Activated CD8-positive, alpha-beta memory T cell treated with anti-CD3 and anti-CD28 coated beads for 36 hours (primary cell): ENCODE measurements around the gene NUDCD3. TPM values are rescaled to one million over a fixed set of nuclear protein-coding genes. Genes with fewer than 3 reads are reported as not detected.

Experiments used
- CTCF ChIA-PET: fragments of 350-600 bp; sonication (Branson Sonifier 250); formaldehyde crosslinking; loops from one replicate; lab custom pipeline; 2021; ENCODE audit warnings: antibody characterized with exemption; lab: Charles Lee
- POLR2A ChIA-PET: fragments of 350-600 bp; sonication (Branson Sonifier 250); formaldehyde crosslinking; loops from one replicate; lab custom pipeline; 2021; ENCODE audit warnings: antibody characterized with exemption; lab: Charles Lee
- total RNA-seq, 2 experiments: library from RNA; stranded (reverse); gene quantifications; one replicate each; pipeline ENCODE4 v1.2.3, GENCODE V29; 2021

The NUDCD3 gene
- total RNA-seq, 2 experiments from 2014 or later = 94.9 to 106 TPM

DNA sequence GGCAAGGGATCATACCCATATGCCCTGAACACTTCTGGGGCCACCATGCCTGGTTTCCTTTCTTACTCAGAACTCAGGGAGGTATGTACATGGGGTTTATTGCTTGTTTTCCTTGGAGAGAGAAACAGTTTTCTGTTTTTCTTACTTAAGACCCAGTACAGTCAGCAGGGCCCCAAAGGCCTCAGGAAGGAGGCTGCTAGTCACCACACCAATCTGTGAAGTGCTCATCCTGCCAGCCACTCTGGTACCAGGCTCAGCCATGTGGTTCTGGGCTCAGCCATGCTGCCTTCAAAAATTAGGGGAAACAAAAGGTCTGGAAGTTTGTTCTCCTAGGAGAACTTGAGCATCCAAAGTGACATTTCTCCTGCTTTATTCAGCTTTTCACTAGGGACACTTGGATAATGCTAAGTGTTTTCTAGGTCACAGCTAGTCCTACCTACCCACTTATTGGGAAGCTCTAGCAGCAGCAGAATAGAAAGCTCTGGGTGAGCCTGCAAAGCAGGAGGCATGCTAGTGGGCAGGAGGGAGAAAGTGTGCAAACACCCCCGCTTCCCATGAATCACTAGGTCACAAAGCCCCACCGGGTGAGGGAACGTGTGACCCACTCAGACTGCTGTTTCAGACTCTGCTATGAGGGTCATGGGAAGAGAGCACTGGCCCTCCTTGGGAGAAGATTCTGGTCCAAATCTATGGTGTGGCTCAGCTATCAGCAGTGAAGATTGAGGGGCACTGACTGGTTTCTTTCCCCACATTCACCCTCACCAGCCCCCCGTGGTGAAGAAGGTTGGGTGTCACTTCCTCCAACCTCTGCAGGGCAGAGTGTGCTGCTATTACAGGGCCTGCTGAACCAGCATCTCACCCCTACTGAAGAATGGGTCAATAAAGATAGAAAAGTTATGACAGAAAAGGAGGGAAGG, 23.9 kb downstream of the NUDCD3 start:
- ChIA-PET CTCF (interaction anchor here (0.6 kb wide), 1 partner anchor 10 kb away, joined by 3 read pairs; no protein-coding TSS in a partner anchor), POLR2A (interaction anchor here (0.7 kb wide), 1 partner anchor 61 kb away, joined by 3 read pairs; no protein-coding TSS in a partner anchor)

- POLR2A ChIA-PET = no interaction called here
These were observed 25.0 kb downstream of the NUDCD3 start for GRCh38 chr7:44465490-44465889.

DNA sequence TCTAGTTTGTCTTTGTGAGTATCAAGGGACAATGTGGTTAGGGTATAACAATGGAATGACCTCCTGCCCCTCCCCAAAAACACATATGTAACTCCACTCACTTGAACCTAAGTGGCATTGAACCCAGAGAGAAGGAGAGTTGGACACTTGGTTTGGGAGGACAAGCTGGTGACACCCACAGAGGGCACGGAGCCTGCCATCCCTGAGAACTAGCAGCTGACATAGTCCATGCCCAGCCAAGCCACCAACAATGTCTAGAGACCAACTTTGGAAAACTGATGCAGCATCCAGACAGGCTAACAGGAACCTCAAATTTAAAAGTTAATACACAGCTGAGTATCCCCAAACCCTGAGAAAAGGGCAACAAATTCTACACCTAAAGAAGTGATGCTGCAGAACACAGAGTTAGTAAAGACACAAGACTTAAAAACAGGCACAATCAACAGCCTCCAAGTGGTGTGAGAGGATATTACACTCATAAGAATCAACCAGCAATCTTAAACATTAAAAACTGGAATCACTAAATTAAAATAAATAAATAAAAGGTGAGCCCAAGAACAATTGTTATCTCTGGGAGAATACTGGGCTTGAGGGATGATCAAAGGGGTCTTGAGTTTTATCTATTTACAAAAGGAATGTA, 27.2 kb downstream of the NUDCD3 start:
- POLR2A ChIA-PET = no interaction called here
- CTCF ChIA-PET = no interaction called here

More at GRCh38 chr7:44465490-44465889, 25.0 kb downstream of the NUDCD3 start:
- CTCF ChIA-PET = no interaction called here

DNA sequence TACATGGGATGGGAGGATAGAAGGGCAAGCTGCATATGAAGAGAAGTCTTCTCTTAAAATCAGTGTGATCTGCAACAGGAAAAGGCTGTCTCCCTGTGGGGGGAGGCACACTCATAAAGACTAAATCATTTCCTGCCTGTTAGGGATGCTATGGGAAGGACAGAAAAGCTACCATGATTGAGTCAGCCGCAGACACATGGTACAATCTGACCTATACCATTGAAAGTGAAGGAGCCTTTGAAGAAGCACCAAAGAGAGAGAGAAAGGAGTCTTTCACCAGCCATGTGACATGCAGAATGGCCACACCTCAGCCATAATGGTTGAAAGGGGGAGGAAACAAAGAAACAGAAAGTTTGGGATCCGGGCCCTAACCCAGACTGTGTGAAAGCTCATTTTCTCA, 29.1 kb downstream of the NUDCD3 start:
- POLR2A ChIA-PET = interaction anchor here (0.6 to 1.9 kb wide), 2 partner anchors 29 to 341 kb away, joined by 6 to 7 read pairs; partner anchors contain the start of gene NUDCD3
- CTCF ChIA-PET = interaction anchor here (1.0 to 1.5 kb wide), 3 partner anchors 10 to 24 kb away, joined by 3 read pairs; no protein-coding TSS in a partner anchor

- ChIA-PET CTCF (interaction anchor here (0.6 to 1.1 kb wide), 2 partner anchors 17 to 29 kb away, joined by 4 to 5 read pairs; no protein-coding TSS in a partner anchor), POLR2A (interaction anchor here (0.6 to 1.9 kb wide), 2 partner anchors 30 to 440 kb away, joined by 5 to 7 read pairs; partner anchors contain the start of gene NUDCD3)
These were observed 30.1 kb downstream of the NUDCD3 start for GRCh38 chr7:44460325-44460724.

- ChIA-PET POLR2A (no interaction called here), CTCF (no interaction called here)
These were observed 35.3 kb downstream of the NUDCD3 start for GRCh38 chr7:44455155-44455554.

- POLR2A ChIA-PET = no interaction called here
- CTCF ChIA-PET = interaction anchor here (0.6 kb wide), 1 partner anchor 26 kb away, joined by 5 read pairs; no protein-coding TSS in a partner anchor
These were observed 36.1 kb downstream of the NUDCD3 start for GRCh38 chr7:44454348-44454747.

GRCh38 chr7:44451123-44451522, 39.3 kb downstream of the NUDCD3 start:
- ChIA-PET POLR2A (no interaction called here), CTCF (no interaction called here)

GRCh38 chr7:44449584-44449928, 40.9 kb downstream of the NUDCD3 start:
- POLR2A ChIA-PET = interaction anchor here (0.7 kb wide), 1 partner anchor 568 kb away, joined by 6 read pairs; no protein-coding TSS in a partner anchor
- CTCF ChIA-PET = interaction anchor here (0.7 to 1.6 kb wide), 2 partner anchors 12 to 175 kb away, joined by 3 read pairs; no protein-coding TSS in a partner anchor

- POLR2A ChIA-PET = interaction anchor here (0.7 kb wide), 1 partner anchor 568 kb away, joined by 6 read pairs; no protein-coding TSS in a partner anchor
- CTCF ChIA-PET = interaction anchor here (1.6 kb wide), 1 partner anchor 12 kb away, joined by 3 read pairs; no protein-coding TSS in a partner anchor
These were observed 41.4 kb downstream of the NUDCD3 start for GRCh38 chr7:44448922-44449583.

- CTCF ChIA-PET = no interaction called here
- POLR2A ChIA-PET = no interaction called here
These were observed 42.5 kb downstream of the NUDCD3 start for GRCh38 chr7:44447874-44448425.

- POLR2A ChIA-PET = no interaction called here
- CTCF ChIA-PET = no interaction called here
These were observed 44.3 kb downstream of the NUDCD3 start for GRCh38 chr7:44445986-44446671.

DNA sequence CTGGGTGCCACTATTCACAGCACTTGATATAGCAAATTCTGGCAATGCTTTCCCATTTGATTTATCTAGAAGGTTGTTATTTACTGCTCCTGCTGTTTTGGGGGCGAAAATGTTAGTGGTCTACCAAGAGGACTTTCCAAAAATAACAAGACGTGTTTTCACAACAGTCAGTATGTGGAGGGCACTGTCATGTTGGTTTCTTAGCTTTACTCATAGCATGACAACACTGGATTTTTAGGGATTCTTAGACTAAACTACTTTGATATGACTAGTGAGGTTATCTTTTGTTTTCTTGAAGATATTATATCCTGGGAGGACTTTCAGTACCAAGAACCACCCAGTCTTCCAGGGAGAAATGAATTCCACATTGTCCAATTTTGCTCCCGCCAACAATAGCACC, 49.4 kb downstream of the NUDCD3 start:
- CTCF ChIA-PET = no interaction called here

GRCh38 chr7:44440577-44441078, 49.8 kb downstream of the NUDCD3 start:
- CTCF ChIA-PET = no interaction called here
- POLR2A ChIA-PET = no interaction called here

More for the DNA sequence above, 49.4 kb downstream of the NUDCD3 start:
- POLR2A ChIA-PET = no interaction called here

DNA sequence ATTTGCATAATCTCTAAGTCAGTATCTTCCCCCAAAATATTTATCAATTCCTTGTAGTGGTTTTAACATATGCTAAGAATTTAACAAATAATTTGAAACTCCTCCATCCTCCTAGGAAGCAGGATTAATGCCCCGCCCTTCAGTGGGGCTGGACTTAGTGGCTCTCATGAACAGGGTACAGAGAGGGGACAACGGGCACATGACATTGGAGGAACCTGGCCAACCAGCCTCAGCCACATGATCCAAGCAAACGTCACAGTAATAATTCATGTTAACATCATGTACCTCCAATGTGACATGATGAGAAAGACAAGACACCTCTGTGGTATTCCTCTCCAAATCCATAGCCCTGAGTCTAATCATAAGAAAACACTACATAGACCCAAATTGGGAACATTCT, 50.5 kb downstream of the NUDCD3 start:
- POLR2A ChIA-PET = no interaction called here
- CTCF ChIA-PET = no interaction called here

DNA sequence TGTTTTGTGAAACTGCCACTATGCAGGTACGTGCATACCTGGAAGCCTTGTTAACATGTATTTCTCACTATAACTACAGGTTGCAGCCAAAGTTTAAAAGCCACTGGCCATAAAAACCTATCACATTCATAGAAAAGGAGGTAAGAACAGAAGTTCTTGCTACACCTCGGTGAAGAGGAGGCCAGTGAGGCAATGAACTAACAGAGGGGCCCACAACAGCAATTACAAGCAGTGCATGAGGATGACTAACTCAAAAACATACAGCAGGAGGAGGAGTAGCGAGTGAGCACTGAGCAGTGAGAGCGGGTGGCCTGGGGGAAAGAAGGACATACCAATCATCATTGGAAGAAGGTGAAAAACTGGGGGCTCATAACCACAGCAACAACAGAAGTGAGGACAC, 51.6 kb downstream of the NUDCD3 start:
- CTCF ChIA-PET = no interaction called here
- POLR2A ChIA-PET = no interaction called here

GRCh38 chr7:44434201-44434600, 56.3 kb downstream of the NUDCD3 start:
- POLR2A ChIA-PET = no interaction called here
- CTCF ChIA-PET = no interaction called here
